ENCODE results near the gene BLOC1S2. TPM values are rescaled to one million over a fixed set of nuclear protein-coding genes. Genes with fewer than 3 reads are reported as not detected.

The BLOC1S2 gene
- total RNA-seq, 1 donor = 46.3 TPM

DNA sequence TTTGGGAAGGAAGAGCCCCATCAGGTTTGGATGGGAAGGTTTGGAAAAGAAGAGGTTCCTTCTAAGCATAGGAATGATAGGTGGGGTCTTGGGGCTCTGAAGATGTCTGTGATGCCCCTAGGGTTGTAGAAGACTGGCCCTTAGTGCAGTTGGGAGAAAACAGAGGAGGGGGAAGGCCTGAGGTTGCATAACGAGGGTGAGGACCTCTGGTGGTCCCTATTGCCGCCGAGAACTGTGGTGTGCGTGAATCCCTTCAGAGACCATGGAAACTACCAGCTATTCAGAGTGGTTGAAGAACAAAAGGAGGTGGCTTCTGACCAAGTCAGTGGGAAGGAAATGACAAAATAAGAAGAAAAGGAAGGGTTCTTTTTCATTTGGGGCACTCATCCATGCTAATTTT lies 46.6 kb upstream of the BLOC1S2 start:
- no peak for DNase-seq (ENCODE audit: insufficient read length, low spot score, missing footprints)
- Histone ChIP-seq H3K79me2 (ENCODE audit: insufficient read depth, low read length) (no peaks in the 10 kb centered on the region), H3K27me3 (ENCODE audit: insufficient read depth, low read length) (peaks cover 54% of the 10 kb centered on the region), H3K36me3 (ENCODE audit: insufficient read depth, low read length) (no peaks in the 10 kb centered on the region), H3K4me1 (ENCODE audit: insufficient read depth, low read length) (no peaks in the 10 kb centered on the region), H3K27ac (ENCODE audit: low read depth, low read length) (no peak overlapping the region), H3K9me3 (ENCODE audit: low read depth, low read length) (no peaks in the 10 kb centered on the region), H3K4me2 (ENCODE audit: insufficient read depth, low read length) (no peak overlapping the region), H4K20me1 (ENCODE audit: insufficient read depth, low read length) (no peaks in the 10 kb centered on the region), H2AFZ (ENCODE audit: low read length) (no peak overlapping the region), H3K4me3 (ENCODE audit: insufficient read depth, low read length) (no peak overlapping the region)
- TF ChIP-seq CTCF (IDR thresholded peaks at IDR 0.05; ENCODE audit: extremely low read depth, low read depth, low read length) = no peak

DNA sequence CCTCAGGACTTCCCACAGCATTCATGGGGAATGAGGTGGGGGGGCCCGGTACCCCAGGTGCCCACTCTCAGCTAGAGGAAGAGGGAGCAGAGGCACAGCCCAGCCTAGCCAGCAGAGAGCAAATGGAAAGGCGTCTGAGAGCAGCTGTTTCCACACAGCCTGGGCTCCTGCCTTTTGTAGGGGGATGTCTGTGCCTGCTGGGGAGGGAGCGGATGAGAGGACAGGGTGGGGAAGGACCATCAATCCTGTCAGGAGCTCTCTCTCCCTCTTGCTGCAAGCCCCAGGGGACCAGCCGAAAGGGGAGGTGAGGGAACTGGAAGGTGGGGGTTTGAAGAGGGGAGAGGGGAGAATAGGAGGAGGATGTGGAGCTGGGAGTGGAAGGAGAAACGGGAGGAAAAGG lies 43.6 kb upstream of the BLOC1S2 start, which contains the start of gene PKD2L1:
Gene PKD2L1 (minus strand): TSS at position 150 of the 400 bp plus-strand sequence. CDS start 125 bp downstream, at position 25.
- DNase-seq (ENCODE audit: insufficient read length, low spot score, missing footprints) = no peak
- Histone ChIP-seq H3K27ac (ENCODE audit: low read depth, low read length) (no peak within 1 kb of the TSS), H3K9me3 (ENCODE audit: low read depth, low read length) (no peaks in the 10 kb centered on the region), H3K4me1 (ENCODE audit: insufficient read depth, low read length) (no peaks in the 10 kb centered on the region), H3K79me2 (ENCODE audit: insufficient read depth, low read length) (no peaks in the 10 kb centered on the region), H2AFZ (ENCODE audit: low read length) (no peak within 1 kb of the TSS), H3K36me3 (ENCODE audit: insufficient read depth, low read length) (no peaks in the 10 kb centered on the region), H4K20me1 (ENCODE audit: insufficient read depth, low read length) (no peaks in the 10 kb centered on the region), H3K4me3 (ENCODE audit: insufficient read depth, low read length) (no peak within 1 kb of the TSS), H3K4me2 (ENCODE audit: insufficient read depth, low read length) (no peak within 1 kb of the TSS), H3K27me3 (ENCODE audit: insufficient read depth, low read length) (peaks cover 67% of the 10 kb centered on the region)
- no peak for TF ChIP-seq CTCF (IDR thresholded peaks at IDR 0.05; ENCODE audit: extremely low read depth, low read depth, low read length)

DNA sequence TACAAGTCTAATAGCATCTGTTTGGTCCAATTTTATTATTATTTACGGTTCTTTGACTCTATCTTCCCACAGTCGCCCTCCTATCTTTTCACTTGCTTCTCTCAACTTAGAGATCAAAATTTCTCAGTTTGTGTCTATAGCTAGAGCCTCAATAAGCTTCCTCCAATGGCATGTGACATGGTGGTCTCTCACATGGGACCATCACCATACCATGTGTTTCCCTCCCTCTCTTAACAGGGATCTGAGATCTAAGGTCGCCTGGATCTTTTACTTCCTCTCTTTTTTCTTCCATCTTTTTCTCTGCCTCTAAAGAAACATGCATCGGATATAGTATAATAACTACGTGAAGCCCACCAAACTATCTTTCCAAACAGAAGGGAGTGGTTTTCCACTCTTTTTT lies 41.7 kb upstream of the BLOC1S2 start:
- Histone ChIP-seq H2AFZ (ENCODE audit: low read length) (no peak overlapping the region), H4K20me1 (ENCODE audit: insufficient read depth, low read length) (no peaks in the 10 kb centered on the region), H3K36me3 (ENCODE audit: insufficient read depth, low read length) (no peaks in the 10 kb centered on the region), H3K27ac (ENCODE audit: low read depth, low read length) (no peak overlapping the region), H3K4me2 (ENCODE audit: insufficient read depth, low read length) (no peak overlapping the region), H3K79me2 (ENCODE audit: insufficient read depth, low read length) (no peaks in the 10 kb centered on the region), H3K4me1 (ENCODE audit: insufficient read depth, low read length) (no peaks in the 10 kb centered on the region), H3K4me3 (ENCODE audit: insufficient read depth, low read length) (no peak overlapping the region), H3K27me3 (ENCODE audit: insufficient read depth, low read length) (peaks cover 57% of the 10 kb centered on the region), H3K9me3 (ENCODE audit: low read depth, low read length) (no peaks in the 10 kb centered on the region)
- no peak for TF ChIP-seq CTCF (IDR thresholded peaks at IDR 0.05; ENCODE audit: extremely low read depth, low read depth, low read length)
- no peak for DNase-seq (ENCODE audit: insufficient read length, low spot score, missing footprints)

DNA sequence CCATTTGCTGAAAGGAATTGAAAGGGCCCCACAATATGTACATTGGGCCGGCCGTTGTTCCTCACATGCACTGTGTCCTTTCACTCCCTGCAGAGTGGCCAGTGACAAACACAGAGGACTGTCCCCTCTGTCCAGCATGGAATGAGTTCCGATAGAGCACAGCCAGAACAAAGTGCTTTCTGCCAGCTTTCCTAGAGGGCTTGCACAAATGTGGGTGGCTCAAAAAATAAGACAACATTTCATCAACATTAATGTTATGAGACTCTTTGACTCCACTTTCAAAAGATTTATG lies 41.2 kb upstream of the BLOC1S2 start:
- Histone ChIP-seq H3K9me3 (ENCODE audit: low read depth, low read length) (no peaks in the 10 kb centered on the region), H3K27ac (ENCODE audit: low read depth, low read length) (no peak overlapping the region), H3K4me2 (ENCODE audit: insufficient read depth, low read length) (no peak overlapping the region), H4K20me1 (ENCODE audit: insufficient read depth, low read length) (no peaks in the 10 kb centered on the region), H3K79me2 (ENCODE audit: insufficient read depth, low read length) (no peaks in the 10 kb centered on the region), H2AFZ (ENCODE audit: low read length) (no peak overlapping the region), H3K27me3 (ENCODE audit: insufficient read depth, low read length) (peaks cover 52% of the 10 kb centered on the region), H3K4me3 (ENCODE audit: insufficient read depth, low read length) (no peak overlapping the region), H3K4me1 (ENCODE audit: insufficient read depth, low read length) (no peaks in the 10 kb centered on the region), H3K36me3 (ENCODE audit: insufficient read depth, low read length) (no peaks in the 10 kb centered on the region)
- no peak for DNase-seq (ENCODE audit: insufficient read length, low spot score, missing footprints)
- TF ChIP-seq CTCF (IDR thresholded peaks at IDR 0.05; ENCODE audit: extremely low read depth, low read depth, low read length) = no peak
